Bronchial epithelial cell (primary cell): ENCODE measurements around the gene MYH15. TPM values are rescaled to one million over a fixed set of nuclear protein-coding genes. Genes with fewer than 3 reads are reported as not detected.
"Not testable (repeated sequence)": the region's sequence is repeated elsewhere in the genome, so short reads cannot be mapped to it uniquely, and the experiment has no call there.

Source experiments
- DNase-seq: peaks from one replicate; pipeline ENCODE4 v3.0.0-alpha.2; 2010; ENCODE audit warnings: low read depth
- FAIRE-seq: peaks from 2 replicates; lab custom pipeline; 2011; peaks lifted over from hg19 to GRCh38; lab: Jason Lieb, UNC
- H3K27me3 ChIP-seq: 2 replicates; pipeline ENCODE4 v1.5.1; 2011; ENCODE audit warnings: low read length; ENCODE audit not compliant: control insufficient read depth, insufficient read depth
- H3K36me3 ChIP-seq: 2 replicates; pipeline ENCODE4 v1.5.1; 2011; ENCODE audit warnings: low read length; ENCODE audit not compliant: control insufficient read depth, insufficient read depth
- H3K4me3 ChIP-seq: 2 replicates; pipeline ENCODE4 v1.5.1; 2011; ENCODE audit warnings: mild to moderate bottlenecking, low read depth, low read length, control low read depth
- CTCF ChIP-seq: IDR thresholded peaks from 2 replicates; pipeline ENCODE4 v1.5.1; 2011; ENCODE audit warnings: mild to moderate bottlenecking, moderate library complexity, low read length, control low read depth, inconsistent platforms; ENCODE audit not compliant: insufficient read depth, severe bottlenecking
- total RNA-seq: library from RNA; depleted of rRNA; stranded (reverse); fragments of >200 nt; gene quantifications from 2 replicates; pipeline ENCODE4 v1.2.1, GENCODE V29; 2014

MYH15 gene
- total RNA-seq, 1 donor from 2014 or later: under 0.01 TPM

GRCh38 chr3:108388136-108389132 lies 122.0 kb downstream of the MYH15 start:
- no peaks in the 10 kb centered on the region for H3K27me3 ChIP-seq
- no peaks in the 10 kb centered on the region for H3K36me3 ChIP-seq
- no peak for FAIRE-seq
- H3K4me3 ChIP-seq: no peak overlapping the region
- no peak for DNase-seq
- TF ChIP-seq CTCF: no peak

- no peak for FAIRE-seq
These were observed 123.3 kb downstream of the MYH15 start for GRCh38 chr3:108387063-108387462.

GRCh38 chr3:108383306-108383705 lies 127.1 kb downstream of the MYH15 start:
- FAIRE-seq (no peak), DNase-seq (no peak)
- Histone ChIP-seq H3K4me3 (no peak overlapping the region), H3K27me3 (no peaks in the 10 kb centered on the region), H3K36me3 (no peaks in the 10 kb centered on the region)
- TF ChIP-seq CTCF: no peak

More at GRCh38 chr3:108387063-108387462, 123.3 kb downstream of the MYH15 start:
- DNase-seq: no peak
- no peak for TF ChIP-seq CTCF
- no peaks in the 10 kb centered on the region for H3K27me3 ChIP-seq
- no peaks in the 10 kb centered on the region for H3K36me3 ChIP-seq
- no peak overlapping the region for H3K4me3 ChIP-seq

GRCh38 chr3:108381529-108382140 lies 128.8 kb downstream of the MYH15 start:
- DNase-seq: no peak
- no peak for TF ChIP-seq CTCF
- no peaks in the 10 kb centered on the region for H3K36me3 ChIP-seq
- no peak for FAIRE-seq
- no peaks in the 10 kb centered on the region for H3K27me3 ChIP-seq
- no peak overlapping the region for H3K4me3 ChIP-seq

GRCh38 chr3:108380128-108380795 lies 130.1 kb downstream of the MYH15 start:
- no peaks in the 10 kb centered on the region for H3K27me3 ChIP-seq
- no peaks in the 10 kb centered on the region for H3K36me3 ChIP-seq
- no peak overlapping the region for H3K4me3 ChIP-seq
- FAIRE-seq (no peak), DNase-seq (no peak)
- no peak for TF ChIP-seq CTCF

- H3K36me3 ChIP-seq, H3K4me3 ChIP-seq, DNase-seq, H3K27me3 ChIP-seq, FAIRE-seq: not testable (repeated sequence)
These were observed 131.4 kb downstream of the MYH15 start for GRCh38 chr3:108378952-108379342.
